Endothelial cell of umbilical vein (primary cell): ENCODE results near the gene CD81. TPM values are rescaled to one million over a fixed set of nuclear protein-coding genes. Genes with fewer than 3 reads are reported as not detected.

ENCODE experiments used
- BruUV-seq: library from RNA; stranded (reverse); fragments of 400-500 nt; replicated peaks from 2 replicates; lab custom pipeline; 2021; lab: Mats Ljungman, UMichigan
- CTCF ChIA-PET: fragments of 300-600, 350-600 bp; sonication (Branson Sonifier 250); formaldehyde crosslinking; loops from one replicate; lab custom pipeline; 2021; ENCODE audit warnings: antibody characterized with exemption, inconsistent platforms; lab: Charles Lee
- POLR2A ChIA-PET: fragments of 300-600, 350-600 bp; sonication (Branson Sonifier 250); formaldehyde crosslinking; loops from one replicate; lab custom pipeline; 2021; ENCODE audit warnings: antibody characterized with exemption, inconsistent platforms; lab: Charles Lee
- DNase-seq: peaks from one replicate; pipeline ENCODE4 v3.0.0-alpha.2; 2011; ENCODE audit warnings: low read depth, low spot score
- FAIRE-seq: peaks from 2 replicates; lab custom pipeline; 2011; peaks lifted over from hg19 to GRCh38; lab: Jason Lieb, UNC
- H2AFZ ChIP-seq: 2 replicates; pipeline ENCODE4 v1.6.0; 2012; ENCODE audit warnings: low read depth, low read length, control low read depth, inconsistent platforms
- H3K27ac ChIP-seq: 2 replicates; pipeline ENCODE4 v1.5.1; 2011; ENCODE audit warnings: low read depth, mild to moderate bottlenecking, control low read depth, low read length, moderate library complexity; ENCODE audit not compliant: insufficient read depth
- H3K27me3 ChIP-seq, 2 experiments: 2 replicates each; pipeline versions ENCODE4 v1.6.0 to v1.6.1; 2011; ENCODE audit warnings: low read length in 2 of 2, mixed read lengths in 1 of 2; ENCODE audit not compliant: control insufficient read depth in 2 of 2, insufficient read depth in 2 of 2
- H3K36me3 ChIP-seq, 2 experiments: 2 replicates in 1 of 2; 3 replicates in 1 of 2; pipeline ENCODE4 v1.5.1; 2011; ENCODE audit warnings: low read length in 2 of 2, mild to moderate bottlenecking in 1 of 2, moderate library complexity in 1 of 2; ENCODE audit not compliant: control insufficient read depth in 2 of 2, insufficient read depth in 2 of 2; ENCODE audit errors: extremely low read depth in 1 of 2
- H3K4me1 ChIP-seq: 3 replicates; pipeline ENCODE4 v1.5.1; 2011; ENCODE audit warnings: mild to moderate bottlenecking, low read length; ENCODE audit not compliant: control insufficient read depth, insufficient read depth; ENCODE audit errors: extremely low read depth
- H3K4me2 ChIP-seq: 2 replicates; pipeline ENCODE4 v1.6.1; 2011; ENCODE audit warnings: low read length, control low read depth, mixed read lengths; ENCODE audit not compliant: insufficient read depth
- H3K4me3 ChIP-seq, 3 experiments: fragments of 200-600 bp in 1 of 3; sonication (generic), shearing (Covaris generic) in 1 of 3; replicated peaks in 1 of 3; 2 replicates each; pipeline ENCODE4 v1.5.1; 2011 to 2016; ENCODE audit warnings: control low read depth in 3 of 3, low read length in 3 of 3, mild to moderate bottlenecking in 2 of 3, inconsistent platforms in 1 of 3, low read depth in 1 of 3, moderate library complexity in 1 of 3; ENCODE audit not compliant: insufficient read depth in 1 of 3
- H3K79me2 ChIP-seq: 2 replicates; pipeline ENCODE4 v1.6.0; 2012; ENCODE audit warnings: low read length, inconsistent platforms; ENCODE audit not compliant: control insufficient read depth, insufficient read depth
- H3K9ac ChIP-seq: replicated peaks from 2 replicates; pipeline ENCODE3; 2011; ENCODE audit warnings: low read length, control low read depth; ENCODE audit not compliant: insufficient read depth; ENCODE audit errors: extremely low read depth
- H3K9me1 ChIP-seq: replicated peaks from 3 replicates; pipeline ENCODE4 v1.6.0; 2011; ENCODE audit warnings: mild to moderate bottlenecking, low read length; ENCODE audit not compliant: control insufficient read depth, insufficient read depth; ENCODE audit errors: extremely low read depth
- H3K9me3 ChIP-seq: replicated peaks from 2 replicates; pipeline ENCODE4 v1.5.1; 2012; ENCODE audit warnings: low read length, inconsistent platforms; ENCODE audit not compliant: control insufficient read depth, insufficient read depth
- H4K20me1 ChIP-seq: replicated peaks from 2 replicates; pipeline ENCODE3; 2011; ENCODE audit warnings: mild to moderate bottlenecking, low read length; ENCODE audit not compliant: control insufficient read depth, insufficient read depth; ENCODE audit errors: extremely low read depth
- FOS ChIP-seq: IDR thresholded peaks from 2 replicates; pipeline ENCODE4 v1.6.1; 2011; ENCODE audit warnings: mild to moderate bottlenecking, low read length, moderate library complexity, borderline replicate concordance; ENCODE audit not compliant: insufficient read depth
- GATA2 ChIP-seq: IDR thresholded peaks from 2 replicates; pipeline ENCODE4 v1.7.0; 2011; ENCODE audit warnings: low read depth, mild to moderate bottlenecking, moderate library complexity, mixed read lengths, low read length; ENCODE audit not compliant: insufficient read length, insufficient read depth
- JUN ChIP-seq: IDR thresholded peaks from 2 replicates; pipeline ENCODE4 v1.6.1; 2011; ENCODE audit warnings: borderline replicate concordance, low read depth; ENCODE audit not compliant: insufficient read length, insufficient read depth
- POLR2A ChIP-seq: IDR thresholded peaks from 2 replicates; pipeline ENCODE4 v1.6.1; 2012; ENCODE audit warnings: low read depth, mild to moderate bottlenecking, control low read depth, low read length
- POLR2AphosphoS5 ChIP-seq: IDR thresholded peaks from 2 replicates; pipeline ENCODE4 v1.6.1; 2012; ENCODE audit warnings: low read depth, mild to moderate bottlenecking, control low read depth, low read length, moderate library complexity; ENCODE audit not compliant: insufficient read depth
- dilution Hi-C: fragments of 300-500 bp; cut with MboI; formaldehyde crosslinking; loops from one replicate; pipeline ENCODE4 v1.15.0; 2019; ENCODE audit warnings: low sequenced_read_pairs; ENCODE audit not compliant: extremely low pct_ligation_motif_present
- intact Hi-C: fragments of 100-400 bp; cut with micrococcal nuclease; formaldehyde crosslinking; loops from one replicate; pipeline ENCODE4 v1.10.0; 2022
- polyA plus RNA-seq, 4 experiments: library from polyadenylated mRNA; depleted of rRNA in 3 of 4; stranded (reverse) in 3 of 4; unstranded in 1 of 4; fragments of >200 nt; gene quantifications; 2 replicates each; pipeline versions ENCODE4 v1.2.1 to v1.2.3, GENCODE V29; 2011 to 2012; ENCODE audit warnings: missing spikeins in 1 of 4
- total RNA-seq: library from RNA; stranded (reverse); gene quantifications from 2 replicates; pipeline ENCODE4 v1.2.3, GENCODE V29; 2021
- TF ChIP-seq, protein P1 (sequence below): IDR thresholded peaks from 2 replicates; pipeline ENCODE4 v1.6.1; 2011; ENCODE audit not compliant: insufficient read depth, insufficient read length
- TF ChIP-seq, protein P2 (sequence below), 2 donors: IDR thresholded peaks; 1 replicate in 1 of 2; 2 replicates in 1 of 2; pipeline ENCODE4 v1.5.1; 2011; ENCODE audit warnings: low read length in 2 of 2, mild to moderate bottlenecking in 2 of 2, moderate library complexity in 2 of 2, control low read depth in 1 of 2, inconsistent platforms in 1 of 2, low read depth in 1 of 2; ENCODE audit not compliant: insufficient read depth in 1 of 2; ENCODE audit errors: extremely low read depth in 1 of 2

Gene CD81
- total and polyA plus RNA-seq, 2 donors (not counting 3 experiments of a cell fraction or from before 2014, with no cell fraction given) = 409 to 802 TPM

DNA sequence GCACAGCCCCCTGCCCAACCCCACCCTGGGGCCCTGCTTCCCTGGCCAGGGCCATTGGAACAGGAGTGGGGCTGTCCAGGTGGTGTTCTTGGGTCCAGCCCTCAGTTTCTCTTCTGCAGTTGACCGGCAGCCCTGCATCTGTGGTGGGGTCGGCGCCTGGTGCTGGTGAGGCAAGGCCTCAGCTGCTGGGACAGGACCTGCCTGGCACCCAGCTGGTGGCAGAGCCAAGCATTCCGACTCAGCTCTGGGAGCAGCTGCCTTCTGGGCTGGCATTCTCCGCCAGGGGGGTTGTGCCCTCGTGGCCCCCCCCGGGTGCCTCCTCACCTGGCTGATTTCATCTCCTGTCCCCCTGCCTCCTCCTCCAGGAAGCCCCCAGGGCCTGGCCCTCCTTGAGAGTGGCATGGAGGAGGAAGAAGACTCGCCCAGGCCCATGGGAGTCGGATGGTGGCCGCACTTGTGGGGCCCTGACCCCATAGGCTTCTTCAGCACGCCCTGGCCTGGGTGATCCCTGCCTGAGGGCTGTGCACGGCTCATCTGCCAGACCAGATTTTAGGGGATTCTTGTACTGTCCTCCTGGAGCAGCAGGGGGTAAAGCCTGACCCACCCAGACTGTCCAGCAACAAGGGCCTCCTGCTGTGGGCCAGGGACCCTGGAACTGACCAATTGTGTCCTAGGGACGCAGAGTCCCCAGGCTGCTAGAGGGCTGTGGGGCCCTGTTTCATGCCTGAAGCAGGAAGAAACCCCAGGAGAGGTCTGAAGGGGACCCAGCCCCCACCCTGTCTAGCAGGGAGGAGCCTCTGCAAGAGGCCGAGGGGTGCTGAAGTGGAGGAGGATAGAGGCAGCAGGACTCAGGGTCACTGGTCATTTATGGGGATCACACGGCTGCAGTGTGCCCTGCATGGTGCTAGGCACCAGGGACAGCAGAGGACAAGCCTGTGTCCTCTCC, 11.6 kb downstream of the CD81 start:
- Histone ChIP-seq H3K4me3 (no peak overlapping the region), H3K79me2 (peaks cover 87% of the 10 kb centered on the region), H3K4me2 (no peak overlapping the region), H3K27me3 (no peaks in the 10 kb centered on the region), H3K4me1 (peaks cover 12% of the 10 kb centered on the region), H2AFZ (no peak overlapping the region), H3K27ac (no peak overlapping the region), H4K20me1 (peaks cover 2% of the 10 kb centered on the region), H3K9ac (no peak overlapping the region), H3K9me1 (no peaks in the 10 kb centered on the region), H3K36me3 (peaks cover 2 to 22% of the 10 kb centered on the region in 2 experiments), H3K9me3 (no peaks in the 10 kb centered on the region)
- dilution Hi-C loops (no loop called here), intact Hi-C loops (no loop called here)
- TF ChIP-seq JUN = no peak
- POLR2A ChIA-PET = interaction anchor here (2.1 kb wide), 1 partner anchor 11 kb away, joined by 17 read pairs; the partner anchor contains the start of gene CD81
- CTCF ChIA-PET = interaction anchor here (1.5 to 2.4 kb wide), 2 partner anchors 11 to 84 kb away, joined by 5 to 13 read pairs; partner anchors contain the start of gene CD81
- no peak for DNase-seq
- no peak for FAIRE-seq
- BruUV-seq = no TSS peak

DNA sequence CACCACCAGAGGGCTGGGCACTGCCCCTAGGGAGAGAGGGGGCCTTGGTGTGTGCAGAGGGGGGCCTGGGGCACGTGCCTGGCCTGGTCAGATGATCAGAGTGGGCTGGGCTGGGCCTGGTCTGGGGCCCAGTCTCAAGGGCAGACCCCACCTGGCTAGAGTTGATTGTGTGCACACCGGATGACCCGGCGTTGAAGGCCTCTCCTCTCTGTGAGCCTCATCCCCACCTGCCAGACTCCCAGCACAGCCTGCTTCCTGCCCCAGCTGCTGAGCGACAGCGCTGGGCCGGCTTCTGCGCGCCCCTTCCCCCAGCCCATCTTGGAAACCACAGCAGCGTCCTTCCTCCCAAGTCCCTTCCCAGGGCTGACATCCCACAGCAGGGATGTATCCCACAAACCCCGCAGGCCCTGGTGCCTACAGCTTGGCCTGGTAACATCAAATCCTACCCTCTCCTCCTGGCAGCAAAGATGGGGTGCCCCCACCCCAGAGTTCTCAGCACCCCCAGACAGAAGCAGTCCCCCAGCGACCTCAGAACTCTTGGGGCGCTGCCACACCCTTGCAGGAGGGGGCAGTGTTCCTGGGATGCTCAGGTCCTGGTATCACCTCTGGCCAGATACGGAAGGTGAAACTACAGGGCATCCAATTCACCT, 12.4 kb downstream of the CD81 start:
- no peak overlapping the region for H3K4me2 ChIP-seq
- no peak for FAIRE-seq
- CTCF ChIA-PET = no interaction called here
- BruUV-seq = no TSS peak
- H3K9me3 ChIP-seq = no peaks in the 10 kb centered on the region
- no peaks in the 10 kb centered on the region for H3K9me1 ChIP-seq
- TF ChIP-seq GATA2 (no peak), JUN (no peak), POLR2A (no peak), POLR2AphosphoS5 (no peak), FOS (no peak)
- TF ChIP-seq, protein P1, sequence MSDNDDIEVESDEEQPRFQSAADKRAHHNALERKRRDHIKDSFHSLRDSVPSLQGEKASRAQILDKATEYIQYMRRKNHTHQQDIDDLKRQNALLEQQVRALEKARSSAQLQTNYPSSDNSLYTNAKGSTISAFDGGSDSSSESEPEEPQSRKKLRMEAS = no peak
- TF ChIP-seq, protein P2, sequence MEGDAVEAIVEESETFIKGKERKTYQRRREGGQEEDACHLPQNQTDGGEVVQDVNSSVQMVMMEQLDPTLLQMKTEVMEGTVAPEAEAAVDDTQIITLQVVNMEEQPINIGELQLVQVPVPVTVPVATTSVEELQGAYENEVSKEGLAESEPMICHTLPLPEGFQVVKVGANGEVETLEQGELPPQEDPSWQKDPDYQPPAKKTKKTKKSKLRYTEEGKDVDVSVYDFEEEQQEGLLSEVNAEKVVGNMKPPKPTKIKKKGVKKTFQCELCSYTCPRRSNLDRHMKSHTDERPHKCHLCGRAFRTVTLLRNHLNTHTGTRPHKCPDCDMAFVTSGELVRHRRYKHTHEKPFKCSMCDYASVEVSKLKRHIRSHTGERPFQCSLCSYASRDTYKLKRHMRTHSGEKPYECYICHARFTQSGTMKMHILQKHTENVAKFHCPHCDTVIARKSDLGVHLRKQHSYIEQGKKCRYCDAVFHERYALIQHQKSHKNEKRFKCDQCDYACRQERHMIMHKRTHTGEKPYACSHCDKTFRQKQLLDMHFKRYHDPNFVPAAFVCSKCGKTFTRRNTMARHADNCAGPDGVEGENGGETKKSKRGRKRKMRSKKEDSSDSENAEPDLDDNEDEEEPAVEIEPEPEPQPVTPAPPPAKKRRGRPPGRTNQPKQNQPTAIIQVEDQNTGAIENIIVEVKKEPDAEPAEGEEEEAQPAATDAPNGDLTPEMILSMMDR (IDR thresholded peaks at IDR 0.05; ENCODE audit: extremely low read depth in 1 of 2, insufficient read depth in 1 of 2, low read depth in 1 of 2, low read length in 2 of 2) = no peak
- intact Hi-C loops (no loop called here), dilution Hi-C loops (no loop called here)
- DNase-seq = no peak
- peaks cover 2 to 27% of the 10 kb centered on the region in 2 experiments for H3K36me3 ChIP-seq
- H3K27ac ChIP-seq = no peak overlapping the region
- H2AFZ ChIP-seq = no peak overlapping the region
- no peak overlapping the region for H3K9ac ChIP-seq
- POLR2A ChIA-PET = no interaction called here
- no peak overlapping the region for H3K4me3 ChIP-seq
- H3K79me2 ChIP-seq = peaks cover 85% of the 10 kb centered on the region
- H4K20me1 ChIP-seq = peaks cover 2% of the 10 kb centered on the region
- peaks cover 9% of the 10 kb centered on the region for H3K4me1 ChIP-seq
- no peaks in the 10 kb centered on the region for H3K27me3 ChIP-seq
